ENCODE measurements around the gene RFWD3. TPM values are rescaled to one million over a fixed set of nuclear protein-coding genes. Genes with fewer than 3 reads are reported as not detected.

The RFWD3 gene
- total RNA-seq, 1 experiment from 2014 or later = 64.9 TPM

GRCh38 chr16:74583926-74584666 lies 82.6 kb downstream of the RFWD3 start:
- DNase-seq (ENCODE audit: low read depth) = no peak

- DNase-seq (ENCODE audit: low read depth) = no peak
Observed at GRCh38 chr16:74582970-74583369, 83.7 kb downstream of the RFWD3 start.

- DNase-seq (ENCODE audit: low read depth) = no peak
Observed at GRCh38 chr16:74580833-74581232, 85.8 kb downstream of the RFWD3 start.

GRCh38 chr16:74578838-74579237 lies 87.8 kb downstream of the RFWD3 start:
- no peak for DNase-seq (ENCODE audit: low read depth)

- no peak for DNase-seq (ENCODE audit: low read depth)
Observed at GRCh38 chr16:74578433-74578832, 88.2 kb downstream of the RFWD3 start.

GRCh38 chr16:74577882-74578366 lies 88.8 kb downstream of the RFWD3 start:
- DNase-seq (ENCODE audit: low read depth) = peak; percentile 77

GRCh38 chr16:74575807-74576643 lies 90.7 kb downstream of the RFWD3 start:
- no peak for DNase-seq (ENCODE audit: low read depth)

GRCh38 chr16:74575175-74575806 lies 91.4 kb downstream of the RFWD3 start:
- no peak for DNase-seq (ENCODE audit: low read depth)

- no peak for DNase-seq (ENCODE audit: low read depth)
Observed at GRCh38 chr16:74574146-74574545, 92.5 kb downstream of the RFWD3 start.

- no peak for DNase-seq (ENCODE audit: low read depth)
Observed at GRCh38 chr16:74573622-74574021, 93.1 kb downstream of the RFWD3 start.

Other genes with a start within 250 kb of the RFWD3 start
- not detected in 2 replicates for gene CLEC18B, start 245.4 kb downstream of the RFWD3 start, total RNA-seq (2014; rRNA removed; shearing (Covaris generic))
- 50.5 and 65.6 TPM in 2 replicates for gene GLG1, start 59.8 kb downstream of the RFWD3 start, total RNA-seq (2014; rRNA removed; shearing (Covaris generic))
- 54.9 and 57.4 TPM in 2 replicates for gene MLKL, start 34.0 kb upstream of the RFWD3 start, total RNA-seq (2014; rRNA removed; shearing (Covaris generic))
- gene FA2H, start 107.9 kb upstream of the RFWD3 start, total RNA-seq (2014; rRNA removed; shearing (Covaris generic)) = 0.14 TPM in 1 of 2 replicates, not detected in the other

Data from HT1080 (cell line).